Left lung (tissue), 10 donors: ENCODE measurements around the gene FARP1. TPM values are rescaled to one million over a fixed set of nuclear protein-coding genes. Genes with fewer than 3 reads are reported as not detected.

Source experiments
- ATAC-seq: fragments of 200-7000 bp; cut with Tn5 transposase; one replicate; pipeline ENCODE4 v1.9.1; 2020; ENCODE audit warnings: moderate library complexity
- DNase-seq, 4 donors: peaks; one replicate each; pipeline ENCODE4 v3.0.0-alpha.2; 2013 to 2020
- H3K27ac ChIP-seq, 2 donors: fragments of 200-600 bp; sonication (generic) in 1 of 2; one replicate each; pipeline versions ENCODE4 v1.5.0 to v1.8.0; 2020 to 2021
- H3K27me3 ChIP-seq, 2 donors: fragments of 200-600 bp; sonication (generic) in 1 of 2; one replicate each; pipeline versions ENCODE4 v1.5.0 to v1.8.0; 2020 to 2021
- H3K36me3 ChIP-seq, 2 donors: fragments of 200-600 bp; sonication (generic) in 1 of 2; one replicate each; pipeline versions ENCODE4 v1.5.0 to v1.8.0; 2020 to 2021
- H3K4me1 ChIP-seq, 2 donors: fragments of 200-600 bp; one replicate each; pipeline ENCODE4 v1.8.0; 2021
- H3K4me3 ChIP-seq, 2 donors: fragments of 200-600 bp; sonication (generic) in 1 of 2; one replicate each; pipeline versions ENCODE4 v1.5.0 to v1.8.0; 2020 to 2021; ENCODE audit warnings: mild to moderate bottlenecking in 1 of 2
- H3K9me3 ChIP-seq, 2 donors: fragments of 200-600 bp; sonication (generic) in 1 of 2; one replicate each; pipeline versions ENCODE4 v1.5.0 to v1.8.0; 2020 to 2021
- intact Hi-C, 2 donors: fragments of 100-400 bp; cut with DNase I; formaldehyde crosslinking; loops; one replicate each; pipeline versions ENCODE4 v1.11.2 to v1.14.2; 2022
- polyA plus RNA-seq, 6 donors: library from polyadenylated mRNA; unstranded; fragments of 120-200 nt; gene quantifications; one replicate each; pipeline ENCODE4 v1.2.1, GENCODE V29; 2013; ENCODE audit not compliant: insufficient read length in 6 of 6
- total RNA-seq, 2 donors: library from RNA; stranded (reverse); fragmentation: NEBNext Ultra II Directional; extraction: Animal tissue kit (Norgen Biotek cat#: 25700); gene quantifications; one replicate each; pipeline ENCODE4 v1.2.1, GENCODE V29; 2021
- TF ChIP-seq, protein P1 (sequence below), 2 donors: fragments of 200-600 bp; sonication (generic) in 1 of 2; IDR thresholded peaks; one replicate each; pipeline versions ENCODE4 v1.5.0 to v1.8.0; 2021; ENCODE audit warnings: antibody characterized with exemption in 2 of 2
- donor health status: DM: no; HTN: yes; CAD: no.
- donor health status: DM: no; HTN: no; CAD: no.

The FARP1 gene
- total and polyA plus RNA-seq, 8 donors = 78.9 to 142 (median 132) TPM

- DNase-seq = no peak
- ATAC-seq = no peak
- peaks cover 6 to 55% of the 10 kb centered on the region in 2 donors for H3K4me1 ChIP-seq
- no peaks in the 10 kb centered on the region for H3K9me3 ChIP-seq
- TF ChIP-seq, protein P1, sequence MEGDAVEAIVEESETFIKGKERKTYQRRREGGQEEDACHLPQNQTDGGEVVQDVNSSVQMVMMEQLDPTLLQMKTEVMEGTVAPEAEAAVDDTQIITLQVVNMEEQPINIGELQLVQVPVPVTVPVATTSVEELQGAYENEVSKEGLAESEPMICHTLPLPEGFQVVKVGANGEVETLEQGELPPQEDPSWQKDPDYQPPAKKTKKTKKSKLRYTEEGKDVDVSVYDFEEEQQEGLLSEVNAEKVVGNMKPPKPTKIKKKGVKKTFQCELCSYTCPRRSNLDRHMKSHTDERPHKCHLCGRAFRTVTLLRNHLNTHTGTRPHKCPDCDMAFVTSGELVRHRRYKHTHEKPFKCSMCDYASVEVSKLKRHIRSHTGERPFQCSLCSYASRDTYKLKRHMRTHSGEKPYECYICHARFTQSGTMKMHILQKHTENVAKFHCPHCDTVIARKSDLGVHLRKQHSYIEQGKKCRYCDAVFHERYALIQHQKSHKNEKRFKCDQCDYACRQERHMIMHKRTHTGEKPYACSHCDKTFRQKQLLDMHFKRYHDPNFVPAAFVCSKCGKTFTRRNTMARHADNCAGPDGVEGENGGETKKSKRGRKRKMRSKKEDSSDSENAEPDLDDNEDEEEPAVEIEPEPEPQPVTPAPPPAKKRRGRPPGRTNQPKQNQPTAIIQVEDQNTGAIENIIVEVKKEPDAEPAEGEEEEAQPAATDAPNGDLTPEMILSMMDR (IDR thresholded peaks at IDR 0.05) = no peak
- H3K27me3 ChIP-seq = no peaks in the 10 kb centered on the region
- intact Hi-C loops = loop anchor here in 1 of 2 donors (10.0 kb wide), 1 partner anchor 101 kb away; the partner anchor contains the start of gene STK24
- no peak overlapping the region for H3K4me3 ChIP-seq
- H3K36me3 ChIP-seq = peaks cover 0 to 42% of the 10 kb centered on the region in 2 donors
- no peak overlapping the region for H3K27ac ChIP-seq
Measured at GRCh38 chr13:98474292-98474691, 331.4 kb downstream of the FARP1 start.

DNA sequence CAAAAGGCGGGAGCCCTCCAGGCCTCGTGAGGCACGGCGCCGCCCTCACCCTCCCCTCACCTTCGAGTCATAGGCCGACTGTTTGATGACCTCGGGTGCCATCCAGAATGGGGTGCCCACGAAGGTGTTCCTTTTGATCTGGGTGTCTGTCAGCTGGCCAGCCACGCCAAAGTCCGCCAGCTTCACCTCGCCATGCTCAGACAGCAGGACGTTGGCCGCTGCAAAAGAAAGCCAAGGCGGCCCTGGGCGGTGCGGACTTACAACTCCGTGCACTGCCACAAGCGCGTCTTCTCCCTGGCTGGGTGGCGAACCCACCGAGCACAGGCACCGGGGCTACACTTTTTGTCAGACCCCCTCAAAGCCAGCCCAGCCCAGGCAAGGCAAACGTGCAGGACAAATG, 331.9 kb downstream of the FARP1 start:
- Histone ChIP-seq H3K27ac (no peak overlapping the region), H3K27me3 (no peaks in the 10 kb centered on the region), H3K4me3 (no peak overlapping the region), H3K36me3 (peaks cover 0 to 38% of the 10 kb centered on the region in 2 donors), H3K4me1 (peaks cover 6 to 60% of the 10 kb centered on the region in 2 donors), H3K9me3 (no peaks in the 10 kb centered on the region)
- ATAC-seq (no peak), DNase-seq (peak in 1 of 4 donors; percentile 78)
- TF ChIP-seq, protein P1 (IDR thresholded peaks at IDR 0.05) = no peak
- intact Hi-C loops = loop anchor here in 1 of 2 donors (10.0 kb wide), 1 partner anchor 100 kb away; the partner anchor contains the start of gene STK24

DNA sequence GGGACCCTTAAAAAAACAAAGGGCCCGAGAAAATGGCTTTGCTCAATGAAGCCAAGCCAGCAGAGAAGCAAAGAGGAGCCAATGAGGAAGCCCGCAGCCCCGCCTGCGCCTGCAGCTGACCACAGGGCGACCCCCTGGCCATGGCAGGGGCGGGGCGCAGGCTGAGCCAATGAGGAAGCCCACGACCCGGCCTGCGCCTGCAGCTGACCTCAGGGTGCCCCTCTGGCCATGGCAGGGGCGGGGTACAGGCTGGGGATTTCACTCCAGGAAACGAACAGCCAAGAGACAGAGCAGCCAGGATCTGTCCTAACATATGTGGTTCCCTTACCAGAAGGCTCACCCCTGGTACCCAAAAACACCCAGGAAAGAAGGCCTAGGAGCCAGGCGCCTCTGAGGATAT, 332.6 kb downstream of the FARP1 start:
- Histone ChIP-seq H3K27me3 (no peaks in the 10 kb centered on the region), H3K36me3 (peaks cover 0 to 38% of the 10 kb centered on the region in 2 donors), H3K4me3 (no peak overlapping the region), H3K4me1 (peaks cover 6 to 68% of the 10 kb centered on the region in 2 donors), H3K9me3 (no peaks in the 10 kb centered on the region), H3K27ac (peak overlapping the region in 1 of 2 donors; percentile 74)
- TF ChIP-seq, protein P1 (IDR thresholded peaks at IDR 0.05) = no peak
- intact Hi-C loops = loop anchor here in 1 of 2 donors (10.0 kb wide), 1 partner anchor 99 kb away; the partner anchor contains the start of gene STK24
- ATAC-seq (peak; percentile 34), DNase-seq (peak in 1 of 4 donors; percentile 86)

- Histone ChIP-seq H3K4me3 (no peak overlapping the region), H3K27me3 (no peaks in the 10 kb centered on the region), H3K4me1 (peaks cover 6 to 74% of the 10 kb centered on the region in 2 donors), H3K9me3 (no peaks in the 10 kb centered on the region), H3K36me3 (peaks cover 0 to 38% of the 10 kb centered on the region in 2 donors), H3K27ac (peak overlapping the region in 1 of 2 donors; percentile 74)
- no peak for DNase-seq
- intact Hi-C loops = loop anchor here in 1 of 2 donors (10.0 kb wide), 1 partner anchor 99 kb away; the partner anchor contains the start of gene STK24
- TF ChIP-seq, protein P1 (IDR thresholded peaks at IDR 0.05) = no peak
- ATAC-seq = no peak
Measured at GRCh38 chr13:98476106-98476505, 333.2 kb downstream of the FARP1 start.

DNA sequence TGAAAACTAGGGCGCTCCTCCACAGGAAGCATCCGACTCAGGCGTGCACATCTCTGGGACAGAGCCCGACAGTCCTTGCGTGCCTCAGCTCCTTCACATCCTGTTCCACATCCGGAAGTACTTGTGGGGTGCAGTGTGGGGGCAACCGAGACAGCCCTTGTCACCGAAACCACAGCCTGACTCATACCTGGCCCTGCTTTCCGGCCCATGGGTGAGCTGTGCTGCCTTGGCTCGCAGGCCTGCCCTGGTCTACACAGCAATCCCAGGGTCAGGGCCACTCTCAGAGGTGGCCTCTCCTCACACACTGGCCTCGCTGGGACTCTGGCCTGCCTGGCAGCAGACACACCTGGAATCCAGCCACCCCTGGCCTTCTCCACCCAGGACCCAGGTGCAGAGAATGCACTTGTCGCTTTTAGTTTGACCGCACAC, 333.7 kb downstream of the FARP1 start:
- ATAC-seq (peak; percentile 62), DNase-seq (peak in 2 of 4 donors; percentile 77 to 88)
- Histone ChIP-seq H3K36me3 (peaks cover 0 to 37% of the 10 kb centered on the region in 2 donors), H3K27ac (peak overlapping the region in 1 of 2 donors; percentile 74), H3K4me3 (no peak overlapping the region), H3K27me3 (no peaks in the 10 kb centered on the region), H3K4me1 (peaks cover 6 to 78% of the 10 kb centered on the region in 2 donors), H3K9me3 (no peaks in the 10 kb centered on the region)
- intact Hi-C loops = loop anchor here in 1 of 2 donors (10.0 kb wide), 1 partner anchor 98 kb away; the partner anchor contains the start of gene STK24
- TF ChIP-seq, protein P1 (IDR thresholded peaks at IDR 0.05) = no peak
